HG03520 (cell line): ENCODE results near the gene PDPN.

Experiments
- ATAC-seq: cut with Tn5 transposase; IDR thresholded peaks from one replicate; pipeline ENCODE4 v1.9.1; 2021; ENCODE audit warnings: mild to moderate bottlenecking, moderate library complexity; ENCODE audit not compliant: unreplicated experiment

Gene PDPN

DNA sequence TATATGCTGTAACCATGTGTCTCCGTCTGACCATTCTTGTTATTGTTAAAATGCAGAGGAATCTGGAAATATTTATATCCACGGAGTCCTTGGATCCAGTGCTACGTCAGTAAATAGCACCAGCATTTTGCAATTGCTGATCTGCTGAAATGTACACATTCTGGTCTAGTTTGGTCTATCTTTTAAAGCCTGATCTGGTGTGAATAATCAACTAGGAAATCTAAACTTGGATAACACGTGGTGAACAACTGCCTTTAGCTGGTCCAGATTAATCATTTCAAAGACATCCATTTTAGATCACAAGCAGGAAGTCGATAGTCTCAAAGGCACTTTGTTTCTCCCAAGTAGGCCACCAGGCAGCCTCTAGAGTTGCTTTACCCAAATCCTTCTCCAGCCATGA lies 32.6 kb downstream of the PDPN start:
- no peak for ATAC-seq

DNA sequence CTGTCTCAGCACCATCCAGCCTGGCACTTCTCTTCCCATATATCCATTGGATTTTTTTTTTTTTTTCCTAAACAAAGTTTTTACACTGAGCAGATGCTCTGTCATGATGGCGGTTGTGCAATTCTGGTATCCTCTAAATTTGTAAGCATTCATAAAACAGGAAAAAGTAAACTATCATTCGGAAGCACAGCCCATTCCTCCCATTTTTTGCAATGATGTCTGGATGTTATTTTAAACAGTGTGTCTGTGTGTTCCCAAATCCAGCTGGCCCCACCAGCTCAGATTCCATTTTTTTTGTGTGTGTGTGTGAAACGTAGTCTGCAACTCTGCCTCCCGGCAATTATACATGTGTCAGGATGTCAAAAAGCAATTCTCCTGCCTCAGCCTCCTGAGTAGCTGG lies 33.5 kb downstream of the PDPN start:
- no peak for ATAC-seq

- no peak for ATAC-seq
These were observed 34.1 kb downstream of the PDPN start for GRCh38 chr1:13617773-13618172.

GRCh38 chr1:13618483-13618882 lies 34.9 kb downstream of the PDPN start:
- no peak for ATAC-seq

DNA sequence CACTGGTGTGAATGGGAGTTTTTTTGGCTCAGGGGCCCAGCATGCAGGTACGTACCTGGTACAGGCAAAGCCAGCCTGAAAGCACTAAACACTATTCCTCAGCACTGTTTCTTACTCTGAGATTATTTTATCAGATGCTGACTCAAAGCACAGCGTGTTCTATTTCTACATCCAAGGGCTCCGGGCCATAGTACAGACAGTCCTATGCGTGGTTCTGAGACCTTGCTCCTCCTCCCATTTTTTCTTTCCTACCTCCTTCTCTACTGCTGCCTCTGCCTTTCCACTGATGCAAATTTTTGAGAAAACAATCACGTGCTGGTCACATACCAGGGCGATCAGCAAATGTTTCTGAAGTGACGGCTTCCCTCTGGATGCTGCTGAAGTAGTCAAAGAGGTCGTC lies 36.3 kb downstream of the PDPN start:
- ATAC-seq, result no peak

GRCh38 chr1:13620825-13621224 lies 37.2 kb downstream of the PDPN start:
- ATAC-seq, result no peak

GRCh38 chr1:13622446-13622845 lies 38.8 kb downstream of the PDPN start:
- ATAC-seq, result no peak

DNA sequence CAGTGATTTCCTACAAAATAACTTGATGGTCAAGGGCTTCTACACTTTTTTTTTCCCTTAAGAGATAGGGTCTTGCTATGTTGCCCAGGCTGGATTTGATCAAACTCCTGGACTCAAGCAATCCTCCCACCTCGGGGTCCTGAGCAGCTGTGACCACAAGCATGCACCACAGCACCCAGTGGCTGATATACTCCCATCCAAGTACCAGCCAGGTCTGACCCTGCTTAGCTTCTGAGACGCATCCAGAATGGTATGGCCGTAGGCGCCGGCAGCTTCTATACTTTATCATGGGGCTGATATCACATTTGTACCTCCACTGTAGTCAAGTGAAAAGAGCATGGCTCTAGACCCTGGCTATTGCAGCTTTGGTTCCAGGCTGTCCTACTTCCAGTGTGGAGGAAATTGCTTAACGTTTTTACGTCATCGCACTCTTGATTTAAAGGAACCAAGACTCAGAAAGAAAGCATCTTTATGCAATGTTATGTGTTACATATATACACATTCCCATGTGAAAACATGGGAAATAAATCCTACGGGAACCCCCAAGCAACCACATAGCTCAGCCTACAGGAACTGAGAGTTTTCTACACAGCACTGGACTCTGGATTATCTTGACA lies 39.5 kb downstream of the PDPN start:
- ATAC-seq, result no peak

- ATAC-seq, result no peak
These were observed 40.9 kb downstream of the PDPN start for GRCh38 chr1:13624526-13624925.

DNA sequence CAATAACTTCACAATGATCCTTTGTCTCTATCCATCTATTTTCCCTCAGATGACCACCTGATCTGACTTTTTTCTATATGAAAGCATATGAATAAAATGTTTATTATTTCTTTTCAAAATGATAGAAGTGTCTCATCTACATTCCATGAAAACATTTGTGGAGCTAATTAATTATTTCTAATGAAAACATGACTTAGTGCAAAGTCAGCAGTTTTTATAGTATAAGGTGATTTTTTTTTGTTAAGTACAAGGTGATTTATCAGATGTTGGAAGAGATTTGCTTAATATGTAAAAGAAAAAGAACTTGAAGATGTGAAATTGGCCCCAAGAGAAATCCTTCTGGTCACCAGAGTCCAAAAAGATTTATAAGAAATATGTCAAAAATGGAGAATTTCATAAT lies 43.5 kb downstream of the PDPN start:
- no peak for ATAC-seq

DNA sequence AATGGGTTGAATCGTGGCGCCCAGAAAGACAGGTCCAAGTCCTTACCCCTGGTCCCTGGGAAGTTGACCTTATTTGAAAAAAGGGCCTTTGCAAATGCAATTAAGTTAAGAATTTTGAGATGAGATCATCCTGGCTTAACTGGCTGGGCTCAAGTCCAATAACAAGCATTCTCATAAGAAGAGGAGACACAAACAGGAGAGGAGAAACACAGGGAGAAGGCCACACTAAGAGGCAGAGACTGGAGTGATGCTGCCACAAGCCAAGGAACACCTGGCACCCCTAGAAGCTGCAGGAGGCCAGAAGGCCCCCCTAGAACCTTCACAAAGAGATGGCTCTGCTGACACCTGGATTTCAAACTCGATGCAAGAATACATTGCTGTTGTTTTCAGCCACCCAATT lies 44.6 kb downstream of the PDPN start:
- ATAC-seq, result no peak

- no peak for ATAC-seq
These were observed 45.1 kb downstream of the PDPN start for GRCh38 chr1:13628711-13629110.

DNA sequence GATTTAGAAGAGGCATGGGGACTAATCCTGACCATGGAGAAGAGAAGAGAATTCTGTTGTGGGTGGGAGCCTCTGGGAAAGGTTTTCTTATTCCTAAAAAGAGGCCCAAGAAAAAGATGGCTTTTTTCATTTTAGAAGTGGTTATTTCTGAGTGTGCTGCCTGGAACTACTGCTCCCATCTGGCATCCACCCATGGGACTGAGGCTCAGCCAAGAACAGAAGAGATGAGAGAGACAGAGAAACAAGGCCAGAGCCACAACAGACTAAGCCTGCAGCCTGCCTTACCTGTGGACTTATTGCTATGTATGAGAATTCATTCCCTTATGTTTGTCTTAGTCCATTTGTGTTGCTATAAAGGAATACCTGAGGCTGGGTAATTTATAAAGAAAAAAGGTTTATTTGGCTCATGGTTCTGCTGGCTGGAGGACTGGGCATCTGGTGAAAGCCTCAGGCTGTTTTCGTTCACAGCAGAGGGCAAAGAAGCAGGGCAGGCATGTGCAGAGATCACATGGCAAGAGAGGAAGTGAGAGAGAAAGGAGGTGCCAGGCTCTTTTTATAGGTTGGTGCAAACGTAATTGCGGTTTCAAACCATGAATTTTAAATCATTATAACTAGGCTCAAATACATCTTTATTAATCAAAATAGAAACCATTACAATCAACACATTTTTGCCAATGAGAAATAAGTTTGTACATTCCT lies 58.8 kb downstream of the PDPN start:
- no peak for ATAC-seq

- no peak for ATAC-seq
These were observed 59.4 kb downstream of the PDPN start for GRCh38 chr1:13643017-13643416.

GRCh38 chr1:13646521-13646920 lies 62.9 kb downstream of the PDPN start:
- no peak for ATAC-seq

DNA sequence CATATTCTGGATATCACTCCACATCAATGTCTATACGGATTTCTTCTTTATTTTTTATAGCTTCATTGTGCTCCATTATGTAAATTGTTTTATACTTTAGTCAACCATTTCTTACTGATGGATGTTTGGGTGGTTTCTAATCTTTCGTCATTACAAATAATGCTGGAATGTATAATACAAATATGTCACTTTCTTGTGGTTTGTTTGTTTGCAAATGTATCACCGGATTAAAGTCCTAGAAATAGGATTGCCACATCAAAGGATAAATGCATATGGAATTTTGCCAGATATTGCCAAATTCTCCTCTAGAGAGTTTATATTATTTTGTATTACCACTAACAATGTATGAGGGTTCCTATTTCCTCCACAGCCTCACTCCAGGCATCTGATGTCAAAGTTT lies 67.6 kb downstream of the PDPN start:
- no peak for ATAC-seq

DNA sequence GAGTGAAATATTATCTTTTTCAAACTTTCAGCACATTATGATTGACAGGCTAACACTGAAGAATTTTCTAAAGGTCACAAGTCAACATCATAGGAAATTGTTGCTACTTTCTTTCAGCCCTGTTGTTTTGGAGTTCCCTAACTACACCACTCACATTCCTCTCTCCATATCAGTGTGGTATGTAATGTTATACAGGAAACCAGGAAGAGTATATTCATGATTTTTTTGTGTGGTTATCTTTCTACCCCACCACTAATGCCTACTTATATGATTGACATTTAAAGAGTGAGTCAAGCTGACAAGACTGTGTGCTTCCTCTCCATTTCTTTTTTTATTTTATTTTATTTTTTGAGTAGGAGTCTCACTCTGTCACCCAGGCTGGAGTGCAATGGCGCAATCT lies 68.6 kb downstream of the PDPN start:
- no peak for ATAC-seq

DNA sequence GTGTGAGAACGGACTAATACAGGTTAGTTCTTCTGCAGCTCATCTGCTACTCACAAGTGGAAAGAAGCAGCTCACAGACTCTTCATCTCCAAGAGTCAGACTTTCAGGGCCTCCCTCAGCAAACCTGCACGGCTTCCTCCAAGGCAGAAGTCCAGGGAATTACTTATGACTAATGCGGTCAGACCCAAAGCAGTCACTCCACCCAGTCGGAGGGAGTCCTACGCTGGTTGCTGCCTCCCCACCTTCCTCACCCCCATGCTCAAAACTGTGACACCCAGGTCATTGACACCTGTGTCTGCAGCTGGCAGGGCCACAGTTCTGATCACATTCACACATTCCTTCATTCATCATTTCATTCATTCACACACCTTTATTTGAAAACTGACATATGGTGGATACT lies 77.9 kb downstream of the PDPN start:
- no peak for ATAC-seq

DNA sequence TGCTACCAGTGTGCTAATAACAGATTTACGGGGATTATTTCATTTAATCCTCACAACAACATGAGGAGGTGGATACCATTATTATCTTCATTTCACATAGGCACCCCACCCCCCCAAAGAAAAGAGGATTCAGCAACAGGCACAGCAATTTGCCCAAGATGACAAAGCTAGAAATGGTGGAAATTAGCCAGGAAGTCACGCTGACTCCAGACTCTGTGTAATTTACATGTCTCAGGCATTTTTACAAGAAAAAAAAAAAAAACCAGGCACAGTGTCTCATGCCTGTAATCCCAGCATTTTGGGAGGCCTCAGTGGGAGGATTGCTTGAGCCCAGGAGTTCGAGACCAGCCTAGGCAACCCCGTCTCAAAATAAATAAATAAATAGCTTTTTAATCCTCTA lies 78.9 kb downstream of the PDPN start:
- no peak for ATAC-seq

- ATAC-seq, result no peak
These were observed 80.3 kb downstream of the PDPN start for GRCh38 chr1:13663969-13664368.

- no peak for ATAC-seq
These were observed 80.8 kb downstream of the PDPN start for GRCh38 chr1:13664451-13664850.

DNA sequence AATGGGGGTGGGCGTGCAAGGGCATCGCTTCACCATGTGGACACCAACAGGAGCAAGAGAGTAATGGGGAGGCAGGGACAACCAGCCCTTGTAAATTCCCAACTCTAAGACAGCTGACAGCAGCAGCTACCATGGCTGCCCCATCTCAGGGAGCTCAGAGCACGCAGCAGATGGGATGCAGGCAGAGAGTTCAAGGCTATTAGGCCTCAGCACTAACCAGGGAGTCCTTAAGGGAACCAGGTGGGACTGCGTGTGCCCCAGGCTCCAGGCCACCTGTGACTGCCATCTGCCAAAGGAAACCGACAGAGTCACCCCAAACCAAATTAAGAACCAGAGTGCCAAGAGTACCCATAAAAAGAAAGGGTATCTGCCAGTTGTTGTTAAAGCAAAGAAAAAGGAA lies 82.7 kb downstream of the PDPN start:
- ATAC-seq, result no peak
